GM12878 (cell line): ENCODE data around the gene TMEM272. TPM values are rescaled to one million over a fixed set of nuclear protein-coding genes. Genes with fewer than 3 reads are reported as not detected.

ENCODE experiments used
- ATAC-seq: fragments of 200-7000 bp; cut with Tn5 transposase; 3 replicates; pipeline ENCODE4 v1.9.1; 2020; ENCODE audit warnings: mild to moderate bottlenecking, moderate library complexity
- BruUV-seq: library from RNA; stranded (reverse); fragments of 400-500 nt; replicated peaks from 2 replicates; lab custom pipeline; 2021; lab: Mats Ljungman, UMichigan
- CTCF ChIA-PET: fragments of 300-600 bp; sonication (Branson Sonifier 250); formaldehyde crosslinking; extraction: SDS; loops from one replicate; lab custom pipeline; 2021; ENCODE audit warnings: inconsistent platforms; lab: Yijun Ruan, JAX
- POLR2A ChIA-PET: fragments of 350-600 bp; formaldehyde crosslinking; extraction: SDS; loops from one replicate; lab custom pipeline; 2021; ENCODE audit warnings: inconsistent platforms; lab: Charles Lee
- RAD21 ChIA-PET: fragments of 300-600 bp; sonication (Branson Sonifier 250); formaldehyde crosslinking; loops from one replicate; lab custom pipeline; 2023; ENCODE audit warnings: antibody characterized with exemption; ENCODE audit not compliant: unreplicated experiment; lab: Charles Lee
- SMC1A ChIA-PET: fragments of 300-600 bp; sonication (Branson Sonifier 250); formaldehyde crosslinking; loops from one replicate; lab custom pipeline; 2023; ENCODE audit not compliant: unreplicated experiment, uncharacterized antibody; lab: Charles Lee
- DNase-seq: peaks from one replicate; pipeline ENCODE4 v3.0.0-alpha.2; 2011; ENCODE audit warnings: low read depth, low spot score
- FAIRE-seq: peaks from 3 replicates; lab custom pipeline; 2011; peaks lifted over from hg19 to GRCh38; lab: Jason Lieb, UNC
- H2AFZ ChIP-seq: 2 replicates; pipeline ENCODE4 v1.6.0; 2011; ENCODE audit warnings: low read depth, low read length, control low read depth; ENCODE audit not compliant: control insufficient read depth
- H3K27ac ChIP-seq: 2 replicates; pipeline ENCODE4 v1.5.1; 2011; ENCODE audit warnings: control low read depth; ENCODE audit not compliant: control insufficient read depth, insufficient read depth
- H3K27me3 ChIP-seq, 2 experiments: replicated peaks in 1 of 2; 2 replicates each; pipeline versions ENCODE4 v1.6.0 to v1.6.1; 2011; ENCODE audit warnings: low read length in 1 of 2; ENCODE audit not compliant: control insufficient read depth in 2 of 2, insufficient read depth in 2 of 2
- H3K36me3 ChIP-seq, 2 experiments: 2 replicates each; pipeline ENCODE4 v1.5.1; 2011; ENCODE audit warnings: low read length in 1 of 2; ENCODE audit not compliant: control insufficient read depth in 2 of 2, insufficient read depth in 2 of 2
- H3K4me1 ChIP-seq: 2 replicates; pipeline ENCODE4 v1.6.1; 2011; ENCODE audit warnings: mild to moderate bottlenecking, low read length, moderate library complexity, mixed read lengths; ENCODE audit not compliant: control insufficient read depth, insufficient read depth
- H3K4me2 ChIP-seq: 2 replicates; pipeline ENCODE4 v1.6.0; 2011; ENCODE audit warnings: control low read depth; ENCODE audit not compliant: control insufficient read depth, insufficient read depth
- H3K4me3 ChIP-seq: fragments of 200-600 bp; sonication (generic); 2 replicates; pipeline ENCODE4 v1.5.1; 2016
- H3K79me2 ChIP-seq: 2 replicates; pipeline ENCODE4 v1.6.0; 2011; ENCODE audit warnings: low read length; ENCODE audit not compliant: control insufficient read depth, insufficient read depth
- H3K9ac ChIP-seq: 2 replicates; pipeline ENCODE4 v1.8.0; 2011; ENCODE audit warnings: low read length, control low read depth, mixed read lengths; ENCODE audit not compliant: control insufficient read depth, insufficient read depth
- H3K9me3 ChIP-seq: replicated peaks from 3 replicates; pipeline ENCODE4 v1.5.1; 2011; ENCODE audit warnings: mild to moderate bottlenecking, low read length; ENCODE audit not compliant: control insufficient read depth, insufficient read depth
- H4K20me1 ChIP-seq: 2 replicates; pipeline ENCODE4 v1.6.0; 2011; ENCODE audit not compliant: control insufficient read depth, insufficient read depth
- CREB1 ChIP-seq: IDR thresholded peaks from 2 replicates; pipeline ENCODE4 v1.6.1; 2012; ENCODE audit warnings: low read depth, mild to moderate bottlenecking, inconsistent platforms
- GATAD2B ChIP-seq: fragments of 450-650 bp; conservative IDR thresholded peaks from 2 replicates; pipeline ENCODE4 v1.6.1; 2017; ENCODE audit warnings: low read depth, mild to moderate bottlenecking, moderate library complexity
- NRF1 ChIP-seq: conservative IDR thresholded peaks from 2 replicates; pipeline ENCODE4 v1.6.1; 2011; ENCODE audit warnings: mild to moderate bottlenecking, low read depth, low read length, improper control_type of control experiment
- SMARCA5 ChIP-seq: fragments of 450-650 bp; IDR thresholded peaks from 2 replicates; pipeline ENCODE4 v1.6.1; 2017; ENCODE audit warnings: mild to moderate bottlenecking
- SRF ChIP-seq, 2 experiments: IDR thresholded peaks; 2 replicates each; pipeline ENCODE4 v1.6.1; 2011; ENCODE audit warnings: low read depth in 2 of 2, low read length in 2 of 2, mild to moderate bottlenecking in 1 of 2, moderate library complexity in 1 of 2
- SUZ12 ChIP-seq: fragments of 200-600 bp; sonication (generic); IDR thresholded peaks from one replicate; pipeline ENCODE4 v1.6.1; 2018; ENCODE audit warnings: antibody characterized with exemption, mild to moderate bottlenecking; ENCODE audit not compliant: unreplicated experiment
- ZNF217 ChIP-seq: fragments of 450-650 bp; IDR thresholded peaks from 2 replicates; pipeline ENCODE4 v1.6.1; 2017; ENCODE audit warnings: antibody characterized with exemption, mild to moderate bottlenecking
- WGBS: methylation state at CpG from one replicate; pipeline ENCODE4 v1.1.6; 2016; ENCODE audit warnings: low lambda C conversion rate; ENCODE audit not compliant: insufficient replicate concordance, insufficient coverage; ENCODE audit errors: missing lambda C conversion rate; 5-methylcytosine and 5-hydroxymethylcytosine counted together
- in situ Hi-C: fragments of 300-500 bp; cut with MboI; formaldehyde crosslinking; loops from 9 replicates; pipeline ENCODE4 v1.14.3; 2018; ENCODE audit warnings: mixed read lengths
- intact Hi-C: fragments of 100-400 bp; cut with micrococcal nuclease; formaldehyde crosslinking; loops from one replicate; pipeline ENCODE4 v1.14.2; 2022; ENCODE audit not compliant: unreplicated experiment
- polyA plus RNA-seq, 11 experiments: library from polyadenylated mRNA; depleted of rRNA in 4 of 11; unstranded in 6 of 11; stranded (reverse) in 5 of 11; fragments of >200 nt; fragmentation: Nextera tagmentation in 4 of 11; fragmentation: Illumina TruSeq in 1 of 11; extraction: Ambion mirVana in 4 of 11; extraction: Trizol in 1 of 11; gene quantifications; 1 replicate in 1 of 11; 2 replicates in 10 of 11; pipeline versions ENCODE4 v1.2.1 to v1.2.3, GENCODE V29; 2011 to 2016; ENCODE audit warnings: inconsistent platforms in 2 of 11, missing spikeins in 2 of 11, low read depth in 1 of 11
- total RNA-seq, 4 experiments: library from RNA; depleted of rRNA in 3 of 4; stranded (reverse); fragments of >200 nt in 3 of 4; fragmentation: Illumina TruSeq in 1 of 4; extraction: Trizol in 1 of 4; gene quantifications; 2 replicates each; pipeline versions ENCODE4 v1.2.1 to v1.2.3, GENCODE V29; 2013 to 2021
- TF ChIP-seq, protein P1 (sequence below), 3 experiments: IDR thresholded peaks in 2 of 3; conservative IDR thresholded peaks in 1 of 3; 2 replicates each; pipeline ENCODE4 v1.5.1; 2011; ENCODE audit warnings: low read depth in 3 of 3, low read length in 3 of 3, mild to moderate bottlenecking in 3 of 3, control low read depth in 2 of 3, moderate library complexity in 2 of 3, inconsistent platforms in 1 of 3, mixed read lengths in 1 of 3; ENCODE audit not compliant: control insufficient read depth in 2 of 3, insufficient read depth in 1 of 3; ENCODE audit errors: extremely low read depth in 1 of 3
- TF ChIP-seq, protein P2 (sequence below): IDR thresholded peaks from 2 replicates; pipeline ENCODE4 v1.6.1; 2011; ENCODE audit warnings: borderline replicate concordance, low read depth, mild to moderate bottlenecking, moderate library complexity, low read length; ENCODE audit not compliant: insufficient read depth, poor library complexity, severe bottlenecking
- TF ChIP-seq, protein P3 (sequence below): fragments of 450-650 bp; conservative IDR thresholded peaks from 2 replicates; pipeline ENCODE4 v1.6.1; 2017; ENCODE audit warnings: mild to moderate bottlenecking, moderate library complexity
- TF ChIP-seq, protein P4 (sequence below): fragments of 450-650 bp; IDR thresholded peaks from 2 replicates; pipeline ENCODE4 v1.6.1; 2016; ENCODE audit warnings: mild to moderate bottlenecking
- TF ChIP-seq, protein P5 (sequence below): IDR thresholded peaks from 2 replicates; pipeline ENCODE4 v1.6.1; 2011; ENCODE audit warnings: borderline replicate concordance, low read depth, mild to moderate bottlenecking, moderate library complexity, mixed read lengths, low read length; ENCODE audit not compliant: insufficient read depth; ENCODE audit errors: extremely low read length

TMEM272 gene
- total and polyA plus RNA-seq, 10 of the 15 experiments (the other 5 are each of a cell fraction or from before 2014, with no cell fraction given) = 0.01 to 0.04 TPM; not detected in 8

DNA sequence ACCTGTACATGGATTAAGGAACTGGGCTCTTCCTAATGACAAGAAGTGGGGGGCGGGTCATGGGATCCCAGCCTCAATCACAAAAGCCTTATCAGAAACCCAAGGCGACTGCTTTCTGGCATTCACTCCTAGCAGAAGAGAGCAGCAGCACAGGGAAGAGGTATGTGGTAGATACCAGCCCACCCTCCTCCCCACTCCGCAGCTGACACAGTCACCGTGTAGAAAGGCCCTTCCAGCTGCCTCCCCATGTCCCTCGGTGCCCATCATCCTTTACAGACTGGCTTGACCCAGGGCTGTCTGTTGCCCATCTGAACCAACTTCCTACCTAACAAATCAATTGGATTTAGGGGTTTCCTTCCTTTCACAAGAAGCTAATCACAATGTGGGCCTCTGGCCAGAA lies 37.9 kb downstream of the TMEM272 start:
- H2AFZ ChIP-seq = no peak overlapping the region
- intact Hi-C loops = no loop called here
- 92% methylated on average over 5 of the region's 5 CpGs for WGBS
- TF ChIP-seq CREB1 = no peak
- TF ChIP-seq ZNF217 = no peak
- TF ChIP-seq, protein P1, sequence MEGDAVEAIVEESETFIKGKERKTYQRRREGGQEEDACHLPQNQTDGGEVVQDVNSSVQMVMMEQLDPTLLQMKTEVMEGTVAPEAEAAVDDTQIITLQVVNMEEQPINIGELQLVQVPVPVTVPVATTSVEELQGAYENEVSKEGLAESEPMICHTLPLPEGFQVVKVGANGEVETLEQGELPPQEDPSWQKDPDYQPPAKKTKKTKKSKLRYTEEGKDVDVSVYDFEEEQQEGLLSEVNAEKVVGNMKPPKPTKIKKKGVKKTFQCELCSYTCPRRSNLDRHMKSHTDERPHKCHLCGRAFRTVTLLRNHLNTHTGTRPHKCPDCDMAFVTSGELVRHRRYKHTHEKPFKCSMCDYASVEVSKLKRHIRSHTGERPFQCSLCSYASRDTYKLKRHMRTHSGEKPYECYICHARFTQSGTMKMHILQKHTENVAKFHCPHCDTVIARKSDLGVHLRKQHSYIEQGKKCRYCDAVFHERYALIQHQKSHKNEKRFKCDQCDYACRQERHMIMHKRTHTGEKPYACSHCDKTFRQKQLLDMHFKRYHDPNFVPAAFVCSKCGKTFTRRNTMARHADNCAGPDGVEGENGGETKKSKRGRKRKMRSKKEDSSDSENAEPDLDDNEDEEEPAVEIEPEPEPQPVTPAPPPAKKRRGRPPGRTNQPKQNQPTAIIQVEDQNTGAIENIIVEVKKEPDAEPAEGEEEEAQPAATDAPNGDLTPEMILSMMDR (IDR thresholded peaks at IDR 0.05 in 2 of 3, conservative IDR thresholded peaks at IDR 0.05 in 1 of 3; ENCODE audit: control insufficient read depth in 2 of 3, extremely low read depth in 1 of 3, insufficient read depth in 1 of 3, low read depth in 3 of 3, low read length in 3 of 3) = no peak
- TF ChIP-seq, protein P2, sequence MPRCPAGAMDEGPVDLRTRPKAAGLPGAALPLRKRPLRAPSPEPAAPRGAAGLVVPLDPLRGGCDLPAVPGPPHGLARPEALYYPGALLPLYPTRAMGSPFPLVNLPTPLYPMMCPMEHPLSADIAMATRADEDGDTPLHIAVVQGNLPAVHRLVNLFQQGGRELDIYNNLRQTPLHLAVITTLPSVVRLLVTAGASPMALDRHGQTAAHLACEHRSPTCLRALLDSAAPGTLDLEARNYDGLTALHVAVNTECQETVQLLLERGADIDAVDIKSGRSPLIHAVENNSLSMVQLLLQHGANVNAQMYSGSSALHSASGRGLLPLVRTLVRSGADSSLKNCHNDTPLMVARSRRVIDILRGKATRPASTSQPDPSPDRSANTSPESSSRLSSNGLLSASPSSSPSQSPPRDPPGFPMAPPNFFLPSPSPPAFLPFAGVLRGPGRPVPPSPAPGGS = no peak
- TF ChIP-seq SUZ12 = no peak
- TF ChIP-seq, protein P3, sequence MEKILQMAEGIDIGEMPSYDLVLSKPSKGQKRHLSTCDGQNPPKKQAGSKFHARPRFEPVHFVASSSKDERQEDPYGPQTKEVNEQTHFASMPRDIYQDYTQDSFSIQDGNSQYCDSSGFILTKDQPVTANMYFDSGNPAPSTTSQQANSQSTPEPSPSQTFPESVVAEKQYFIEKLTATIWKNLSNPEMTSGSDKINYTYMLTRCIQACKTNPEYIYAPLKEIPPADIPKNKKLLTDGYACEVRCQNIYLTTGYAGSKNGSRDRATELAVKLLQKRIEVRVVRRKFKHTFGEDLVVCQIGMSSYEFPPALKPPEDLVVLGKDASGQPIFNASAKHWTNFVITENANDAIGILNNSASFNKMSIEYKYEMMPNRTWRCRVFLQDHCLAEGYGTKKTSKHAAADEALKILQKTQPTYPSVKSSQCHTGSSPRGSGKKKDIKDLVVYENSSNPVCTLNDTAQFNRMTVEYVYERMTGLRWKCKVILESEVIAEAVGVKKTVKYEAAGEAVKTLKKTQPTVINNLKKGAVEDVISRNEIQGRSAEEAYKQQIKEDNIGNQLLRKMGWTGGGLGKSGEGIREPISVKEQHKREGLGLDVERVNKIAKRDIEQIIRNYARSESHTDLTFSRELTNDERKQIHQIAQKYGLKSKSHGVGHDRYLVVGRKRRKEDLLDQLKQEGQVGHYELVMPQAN = no peak
- TF ChIP-seq, protein P4, sequence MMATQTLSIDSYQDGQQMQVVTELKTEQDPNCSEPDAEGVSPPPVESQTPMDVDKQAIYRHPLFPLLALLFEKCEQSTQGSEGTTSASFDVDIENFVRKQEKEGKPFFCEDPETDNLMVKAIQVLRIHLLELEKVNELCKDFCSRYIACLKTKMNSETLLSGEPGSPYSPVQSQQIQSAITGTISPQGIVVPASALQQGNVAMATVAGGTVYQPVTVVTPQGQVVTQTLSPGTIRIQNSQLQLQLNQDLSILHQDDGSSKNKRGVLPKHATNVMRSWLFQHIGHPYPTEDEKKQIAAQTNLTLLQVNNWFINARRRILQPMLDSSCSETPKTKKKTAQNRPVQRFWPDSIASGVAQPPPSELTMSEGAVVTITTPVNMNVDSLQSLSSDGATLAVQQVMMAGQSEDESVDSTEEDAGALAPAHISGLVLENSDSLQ = no peak
- no peak for TF ChIP-seq SMARCA5
- TF ChIP-seq GATAD2B = no peak
- TF ChIP-seq NRF1 = no peak
- TF ChIP-seq, protein P5, sequence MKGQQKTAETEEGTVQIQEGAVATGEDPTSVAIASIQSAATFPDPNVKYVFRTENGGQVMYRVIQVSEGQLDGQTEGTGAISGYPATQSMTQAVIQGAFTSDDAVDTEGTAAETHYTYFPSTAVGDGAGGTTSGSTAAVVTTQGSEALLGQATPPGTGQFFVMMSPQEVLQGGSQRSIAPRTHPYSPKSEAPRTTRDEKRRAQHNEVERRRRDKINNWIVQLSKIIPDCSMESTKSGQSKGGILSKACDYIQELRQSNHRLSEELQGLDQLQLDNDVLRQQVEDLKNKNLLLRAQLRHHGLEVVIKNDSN = no peak
- no peak for TF ChIP-seq SRF (IDR thresholded peaks at IDR 0.05; ENCODE audit: low read depth in 2 of 2, low read length in 2 of 2)

More for the DNA sequence above, 37.9 kb downstream of the TMEM272 start:
- in situ Hi-C loops = no loop called here
- DNase-seq = no peak
- FAIRE-seq = no peak
- H3K4me1 ChIP-seq = peaks cover 23% of the 10 kb centered on the region
- ChIA-PET CTCF (interaction anchor here (1.5 to 2.5 kb wide), 2 partner anchors 9 kb away, joined by 5 to 12 read pairs; no protein-coding TSS in a partner anchor), POLR2A (interaction anchor here (0.6 to 1.2 kb wide), 3 partner anchors 9 to 194 kb away, joined by 3 read pairs; no protein-coding TSS in a partner anchor), RAD21 (interaction anchor here (1.1 kb wide), 1 partner anchor 8 kb away, joined by 5 read pairs; no protein-coding TSS in a partner anchor), SMC1A (interaction anchor here (1.6 to 2.4 kb wide), 4 partner anchors 8 to 25 kb away, joined by 3 to 19 read pairs (median 6); no protein-coding TSS in a partner anchor)
- H3K36me3 ChIP-seq = no peaks in the 10 kb centered on the region
- H3K9ac ChIP-seq = no peak overlapping the region
- H3K9me3 ChIP-seq = no peaks in the 10 kb centered on the region
- H3K27me3 ChIP-seq = no peaks in the 10 kb centered on the region
- H3K79me2 ChIP-seq = no peaks in the 10 kb centered on the region; the same call in 1 of the 2 replicates
- ATAC-seq = no peak
- H3K27ac ChIP-seq = no peak overlapping the region
- no TSS peak for BruUV-seq
- no peak overlapping the region for H3K4me3 ChIP-seq
- H3K4me2 ChIP-seq = no peak overlapping the region
- no peaks in the 10 kb centered on the region for H4K20me1 ChIP-seq
